ENCODE measurements around the gene AVPR2.

DNA sequence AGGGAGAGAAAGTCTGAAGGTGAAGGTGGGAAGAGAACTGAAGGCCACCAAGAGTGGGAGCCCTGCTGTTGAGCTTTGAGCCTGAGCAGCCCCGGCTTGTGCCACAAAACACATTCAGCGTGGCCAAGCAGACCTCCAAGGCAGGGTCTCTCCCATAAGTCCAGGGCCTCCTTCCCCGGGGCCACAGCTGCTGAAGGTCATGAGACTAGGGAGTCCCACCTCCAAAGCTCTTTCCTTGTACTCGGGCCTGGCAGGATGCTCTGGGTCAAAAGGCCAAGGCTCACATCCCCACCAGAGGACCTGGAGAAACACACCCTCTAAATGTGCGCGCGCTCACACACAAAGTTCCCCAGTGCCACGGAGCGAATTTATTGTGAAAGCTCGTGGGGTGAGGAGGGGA is 25.1 kb downstream of the AVPR2 start:
- TF ChIP-seq, protein P1, sequence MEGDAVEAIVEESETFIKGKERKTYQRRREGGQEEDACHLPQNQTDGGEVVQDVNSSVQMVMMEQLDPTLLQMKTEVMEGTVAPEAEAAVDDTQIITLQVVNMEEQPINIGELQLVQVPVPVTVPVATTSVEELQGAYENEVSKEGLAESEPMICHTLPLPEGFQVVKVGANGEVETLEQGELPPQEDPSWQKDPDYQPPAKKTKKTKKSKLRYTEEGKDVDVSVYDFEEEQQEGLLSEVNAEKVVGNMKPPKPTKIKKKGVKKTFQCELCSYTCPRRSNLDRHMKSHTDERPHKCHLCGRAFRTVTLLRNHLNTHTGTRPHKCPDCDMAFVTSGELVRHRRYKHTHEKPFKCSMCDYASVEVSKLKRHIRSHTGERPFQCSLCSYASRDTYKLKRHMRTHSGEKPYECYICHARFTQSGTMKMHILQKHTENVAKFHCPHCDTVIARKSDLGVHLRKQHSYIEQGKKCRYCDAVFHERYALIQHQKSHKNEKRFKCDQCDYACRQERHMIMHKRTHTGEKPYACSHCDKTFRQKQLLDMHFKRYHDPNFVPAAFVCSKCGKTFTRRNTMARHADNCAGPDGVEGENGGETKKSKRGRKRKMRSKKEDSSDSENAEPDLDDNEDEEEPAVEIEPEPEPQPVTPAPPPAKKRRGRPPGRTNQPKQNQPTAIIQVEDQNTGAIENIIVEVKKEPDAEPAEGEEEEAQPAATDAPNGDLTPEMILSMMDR (IDR thresholded peaks at IDR 0.05), result no peak
- no peak for TF ChIP-seq POLR2A (IDR thresholded peaks at IDR 0.05; ENCODE audit: low read depth)

Data from esophagus muscularis mucosa (tissue), 3 donors.